HUES48 (cell line): ENCODE measurements around the gene RIOX2.

Experiments
- H3K27ac ChIP-seq: one replicate; pipeline ENCODE4 v1.7.0; 2013; ENCODE audit warnings: low read depth, low read length, inconsistent platforms
- H3K27me3 ChIP-seq: 2 replicates; pipeline ENCODE4 v1.6.1; 2013; ENCODE audit warnings: mild to moderate bottlenecking, low read length; ENCODE audit not compliant: control insufficient read depth, insufficient read depth
- H3K36me3 ChIP-seq: 2 replicates; pipeline ENCODE4 v1.6.1; 2013; ENCODE audit warnings: low read length; ENCODE audit not compliant: control insufficient read depth, insufficient read depth
- H3K4me1 ChIP-seq: 2 replicates; pipeline ENCODE4 v1.6.1; 2013; ENCODE audit warnings: mild to moderate bottlenecking, low read length; ENCODE audit not compliant: control insufficient read depth, insufficient read depth
- H3K4me3 ChIP-seq: 2 replicates; pipeline ENCODE4 v1.5.1; 2013; ENCODE audit warnings: mild to moderate bottlenecking, low read depth, low read length
- H3K9ac ChIP-seq: 2 replicates; pipeline ENCODE4 v1.6.1; 2013; ENCODE audit warnings: mild to moderate bottlenecking, low read depth, low read length, moderate library complexity
- H3K9me3 ChIP-seq: 2 replicates; pipeline ENCODE4 v1.6.1; 2013; ENCODE audit warnings: low read length; ENCODE audit not compliant: control insufficient read depth, insufficient read depth

Gene RIOX2

GRCh38 chr3:98004721-98005120, 32.5 kb upstream of the RIOX2 start:
- Histone ChIP-seq H3K36me3 (no peaks in the 10 kb centered on the region), H3K27ac (no peak overlapping the region), H3K27me3 (no peaks in the 10 kb centered on the region), H3K9me3 (no peaks in the 10 kb centered on the region), H3K4me3 (no peak overlapping the region), H3K9ac (no peak overlapping the region), H3K4me1 (no peaks in the 10 kb centered on the region)

GRCh38 chr3:98003306-98003969, 31.2 kb upstream of the RIOX2 start:
- Histone ChIP-seq H3K27me3 (no peaks in the 10 kb centered on the region), H3K9ac (no peak overlapping the region), H3K9me3 (no peaks in the 10 kb centered on the region), H3K4me1 (no peaks in the 10 kb centered on the region), H3K4me3 (no peak overlapping the region), H3K36me3 (no peaks in the 10 kb centered on the region), H3K27ac (no peak overlapping the region)

GRCh38 chr3:98002717-98003116, 30.5 kb upstream of the RIOX2 start:
- Histone ChIP-seq H3K9ac (no peak overlapping the region), H3K4me1 (no peaks in the 10 kb centered on the region), H3K36me3 (no peaks in the 10 kb centered on the region), H3K4me3 (no peak overlapping the region), H3K9me3 (no peaks in the 10 kb centered on the region), H3K27ac (no peak overlapping the region), H3K27me3 (no peaks in the 10 kb centered on the region)

- Histone ChIP-seq H3K27me3 (no peaks in the 10 kb centered on the region), H3K27ac (no peak overlapping the region), H3K9me3 (no peaks in the 10 kb centered on the region), H3K36me3 (no peaks in the 10 kb centered on the region), H3K4me1 (no peaks in the 10 kb centered on the region), H3K4me3 (no peak overlapping the region), H3K9ac (no peak overlapping the region)
Measured at GRCh38 chr3:97999994-98000393, 27.8 kb upstream of the RIOX2 start.

- no peak overlapping the region for H3K4me3 ChIP-seq
- H3K4me1 ChIP-seq: peaks cover under 1% of the 10 kb centered on the region; the same call in 1 of the 2 replicates
- no peaks in the 10 kb centered on the region for H3K9me3 ChIP-seq
- H3K27me3 ChIP-seq: no peaks in the 10 kb centered on the region
- H3K9ac ChIP-seq: no peak overlapping the region
- H3K36me3 ChIP-seq: no peaks in the 10 kb centered on the region
- no peak overlapping the region for H3K27ac ChIP-seq
Measured at GRCh38 chr3:97999103-97999502, 26.9 kb upstream of the RIOX2 start.

- Histone ChIP-seq H3K27ac (no peak overlapping the region), H3K9me3 (no peaks in the 10 kb centered on the region), H3K4me1 (peaks cover 17% of the 10 kb centered on the region), H3K27me3 (no peaks in the 10 kb centered on the region), H3K9ac (no peak overlapping the region), H3K4me3 (no peak overlapping the region), H3K36me3 (no peaks in the 10 kb centered on the region)
Measured at GRCh38 chr3:97996988-97997387, 24.8 kb upstream of the RIOX2 start.

- H3K4me3 ChIP-seq: no peak overlapping the region
- no peak overlapping the region for H3K27ac ChIP-seq
- no peaks in the 10 kb centered on the region for H3K36me3 ChIP-seq
- peaks cover 17% of the 10 kb centered on the region for H3K4me1 ChIP-seq
- no peaks in the 10 kb centered on the region for H3K9me3 ChIP-seq
- H3K9ac ChIP-seq: no peak overlapping the region
- H3K27me3 ChIP-seq: no peaks in the 10 kb centered on the region
Measured at GRCh38 chr3:97994328-97994945, 22.2 kb upstream of the RIOX2 start.

- Histone ChIP-seq H3K27me3 (no peaks in the 10 kb centered on the region), H3K4me3 (no peak overlapping the region), H3K9ac (no peak overlapping the region), H3K9me3 (no peaks in the 10 kb centered on the region), H3K4me1 (peaks cover 17% of the 10 kb centered on the region), H3K27ac (peak overlapping the region; percentile 34), H3K36me3 (no peaks in the 10 kb centered on the region)
Measured at GRCh38 chr3:97993526-97993925, 21.3 kb upstream of the RIOX2 start.

- Histone ChIP-seq H3K27me3 (no peaks in the 10 kb centered on the region), H3K36me3 (no peaks in the 10 kb centered on the region), H3K4me1 (peaks cover 17% of the 10 kb centered on the region), H3K27ac (no peak overlapping the region), H3K9me3 (no peaks in the 10 kb centered on the region), H3K9ac (no peak overlapping the region), H3K4me3 (no peak overlapping the region)
Measured at GRCh38 chr3:97992547-97993173, 20.4 kb upstream of the RIOX2 start.

- Histone ChIP-seq H3K36me3 (no peaks in the 10 kb centered on the region), H3K27me3 (no peaks in the 10 kb centered on the region), H3K27ac (no peak overlapping the region), H3K9ac (no peak overlapping the region), H3K4me3 (no peak overlapping the region), H3K9me3 (no peaks in the 10 kb centered on the region), H3K4me1 (peaks cover 20% of the 10 kb centered on the region)
Measured at GRCh38 chr3:97991293-97991682, 19.1 kb upstream of the RIOX2 start.

GRCh38 chr3:97990624-97991292, 18.5 kb upstream of the RIOX2 start:
- no peaks in the 10 kb centered on the region for H3K9me3 ChIP-seq
- H3K4me3 ChIP-seq: no peak overlapping the region
- H3K9ac ChIP-seq: no peak overlapping the region
- H3K4me1 ChIP-seq: peaks cover 20% of the 10 kb centered on the region
- H3K27me3 ChIP-seq: no peaks in the 10 kb centered on the region
- H3K27ac ChIP-seq: no peak overlapping the region
- H3K36me3 ChIP-seq: no peaks in the 10 kb centered on the region
